Cardiac septum (tissue), 1 donor: ENCODE results near the gene CHID1. TPM values are rescaled to one million over a fixed set of nuclear protein-coding genes. Genes with fewer than 3 reads are reported as not detected.

Experiments used
- DNase-seq: peaks from one replicate; pipeline ENCODE4 v3.0.0-alpha.2; 2020; ENCODE audit warnings: low spot score
- intact Hi-C: fragments of 100-400 bp; cut with DNase I; formaldehyde crosslinking; loops from one replicate; pipeline ENCODE4 v1.14.0; 2022
- total RNA-seq: library from RNA; stranded (reverse); fragmentation: NEBNext Ultra II Directional; extraction: Animal tissue kit (Norgen Biotek cat#: 25700); gene quantifications from one replicate; pipeline ENCODE4 v1.2.1, GENCODE V29; 2021
- donor health status: DM: no; HTN: no; CAD: no.

Gene CHID1
- total RNA-seq, 1 donor from 2014 or later = 63.7 TPM

- intact Hi-C loops = no loop called here
- no peak for DNase-seq
Measured at GRCh38 chr11:934527-934926, 23.9 kb upstream of the CHID1 start.

- intact Hi-C loops = no loop called here
- DNase-seq = no peak
Measured at GRCh38 chr11:933936-934335, 23.3 kb upstream of the CHID1 start.

- no peak for DNase-seq
- intact Hi-C loops = no loop called here
Measured at GRCh38 chr11:933142-933851, 22.7 kb upstream of the CHID1 start.

- intact Hi-C loops = no loop called here
- no peak for DNase-seq
Measured at GRCh38 chr11:932435-932834, 21.8 kb upstream of the CHID1 start.

GRCh38 chr11:931385-931784 lies 20.8 kb upstream of the CHID1 start:
- no peak for DNase-seq
- intact Hi-C loops = no loop called here

- intact Hi-C loops = no loop called here
Measured at GRCh38 chr11:929405-929804, 18.8 kb upstream of the CHID1 start.

GRCh38 chr11:928786-929185 lies 18.2 kb upstream of the CHID1 start:
- intact Hi-C loops = no loop called here
- DNase-seq = no peak

More at GRCh38 chr11:929405-929804, 18.8 kb upstream of the CHID1 start:
- DNase-seq = no peak

GRCh38 chr11:927871-928270 lies 17.3 kb upstream of the CHID1 start:
- intact Hi-C loops = no loop called here
- DNase-seq = no peak

- intact Hi-C loops = no loop called here
- DNase-seq = no peak
Measured at GRCh38 chr11:926341-926916, 15.8 kb upstream of the CHID1 start.

- peak; percentile 94 for DNase-seq
- intact Hi-C loops = loop anchor here (1.0 to 2.0 kb wide), 2 partner anchors 14 to 81 kb away; no protein-coding TSS in a partner anchor
Measured at GRCh38 chr11:925496-926301, 15.1 kb upstream of the CHID1 start, which contains the start of gene AP2A2. AP2A2 (plus strand) TSS chr11:925870; CDS start chr11:926022, 152 bp downstream.

GRCh38 chr11:925158-925495 lies 14.5 kb upstream of the CHID1 start:
- intact Hi-C loops = loop anchor here (1.0 to 2.0 kb wide), 2 partner anchors 14 to 80 kb away; no protein-coding TSS in a partner anchor
- no peak for DNase-seq

- intact Hi-C loops = loop anchor here (1.0 to 5.0 kb wide), 3 partner anchors 13 to 128 kb away; no protein-coding TSS in a partner anchor
- DNase-seq = no peak
Measured at GRCh38 chr11:924406-925157, 14.0 kb upstream of the CHID1 start.

GRCh38 chr11:923691-924405 lies 13.2 kb upstream of the CHID1 start:
- no peak for DNase-seq
- intact Hi-C loops = loop anchor here (2.0 to 5.0 kb wide), 2 partner anchors 79 to 128 kb away; no protein-coding TSS in a partner anchor

- no peak for DNase-seq
- intact Hi-C loops = loop anchor here (5.0 kb wide), 1 partner anchor 130 kb away; no protein-coding TSS in a partner anchor
Measured at GRCh38 chr11:921921-922678, 11.5 kb upstream of the CHID1 start.

GRCh38 chr11:917426-917825 lies 6.8 kb upstream of the CHID1 start:
- intact Hi-C loops = no loop called here
- DNase-seq = no peak

- no peak for DNase-seq
- intact Hi-C loops = no loop called here
Measured at GRCh38 chr11:914747-915501, 4.3 kb upstream of the CHID1 start.

GRCh38 chr11:914204-914603 lies 3.6 kb upstream of the CHID1 start:
- DNase-seq = no peak
- intact Hi-C loops = no loop called here

- DNase-seq = no peak
- intact Hi-C loops = no loop called here
Measured at GRCh38 chr11:913043-913442, 2.4 kb upstream of the CHID1 start.
